Parietal lobe (tissue), 2 donors: ENCODE measurements around the gene RMC1. TPM values are rescaled to one million over a fixed set of nuclear protein-coding genes. Genes with fewer than 3 reads are reported as not detected.

Experiments
- small RNA-seq: library from RNA; depleted of rRNA; stranded (forward); fragments of <200 nt; gene quantifications from one replicate; pipeline ENCODE3, GENCODE V24; 2014; ENCODE audit warnings: low replicate concordance
- total RNA-seq: library from RNA; depleted of rRNA; stranded (reverse); fragments of >200 nt; gene quantifications from one replicate; pipeline ENCODE4 v1.2.3, GENCODE V29; 2014

Gene RMC1
- total RNA-seq, result 32.6 TPM

GRCh38 chr18:23503038-23503962, at the start of gene RMC1:
Gene RMC1, plus strand, starts transcription at chr18:23503511. Its CDS starts 108 bp downstream, at chr18:23503619.

Small RNA genes lying within 50 kb of the gene (small RNA-seq; reads per million reads assigned to genes)
- gene AC026634.1 (not detected), gene RF00019 (not detected)

Other genes starting within 250 kb of the RMC1 start
- gene RIOK3, start 50.2 kb upstream of the RMC1 start, total RNA-seq, result 62.6 TPM
- gene NPC1, start 83.0 kb downstream of the RMC1 start, total RNA-seq, result 56.7 TPM
- 5.3 TPM for gene ANKRD29, start 159.4 kb downstream of the RMC1 start, total RNA-seq
- gene LAMA3, start 185.9 kb downstream of the RMC1 start, total RNA-seq, result 6.6 TPM